Measurements from ENCODE around the gene DNAH7.

- TF ChIP-seq SP4 (IDR thresholded peaks at IDR 0.05; ENCODE audit: low read length) (no peak), USF2 (IDR thresholded peaks at IDR 0.05; ENCODE audit: low read length) (no peak), SIX5 (IDR thresholded peaks at IDR 0.05; ENCODE audit: low read depth, low read length) (no peak), TAF1 (IDR thresholded peaks at IDR 0.05; ENCODE audit: low read depth, low read length) (no peak), EZH2 (IDR thresholded peaks at IDR 0.05; ENCODE audit: low read depth, low read length, severe bottlenecking) (no peak), BACH1 (IDR thresholded peaks at IDR 0.05; ENCODE audit: low read length) (no peak)
These were observed 177.6 kb downstream of the DNAH7 start for GRCh38 chr2:195891081-195891480.
